GM19193 (cell line): ENCODE results near the gene COL1A2.

ENCODE experiments used
- POLR2A ChIP-seq: IDR thresholded peaks from 4 replicates; pipeline ENCODE4 v1.6.1; 2011; ENCODE audit not compliant: insufficient read depth, insufficient read length; ENCODE audit errors: extremely low read depth

The COL1A2 gene

DNA sequence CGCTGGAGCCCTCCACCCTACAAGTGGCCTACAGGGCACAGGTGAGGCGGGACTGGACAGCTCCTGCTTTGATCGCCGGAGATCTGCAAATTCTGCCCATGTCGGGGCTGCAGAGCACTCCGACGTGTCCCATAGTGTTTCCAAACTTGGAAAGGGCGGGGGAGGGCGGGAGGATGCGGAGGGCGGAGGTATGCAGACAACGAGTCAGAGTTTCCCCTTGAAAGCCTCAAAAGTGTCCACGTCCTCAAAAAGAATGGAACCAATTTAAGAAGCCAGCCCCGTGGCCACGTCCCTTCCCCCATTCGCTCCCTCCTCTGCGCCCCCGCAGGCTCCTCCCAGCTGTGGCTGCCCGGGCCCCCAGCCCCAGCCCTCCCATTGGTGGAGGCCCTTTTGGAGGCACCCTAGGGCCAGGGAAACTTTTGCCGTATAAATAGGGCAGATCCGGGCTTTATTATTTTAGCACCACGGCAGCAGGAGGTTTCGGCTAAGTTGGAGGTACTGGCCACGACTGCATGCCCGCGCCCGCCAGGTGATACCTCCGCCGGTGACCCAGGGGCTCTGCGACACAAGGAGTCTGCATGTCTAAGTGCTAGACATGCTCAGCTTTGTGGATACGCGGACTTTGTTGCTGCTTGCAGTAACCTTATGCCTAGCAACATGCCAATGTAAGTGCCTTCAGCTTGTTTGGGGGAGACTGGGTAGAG, at the start of gene COL1A2:
Gene COL1A2 (plus strand): TSS at position 459 of the 704 bp plus-strand sequence. CDS start 137 bp downstream, at position 596.
- TF ChIP-seq POLR2A: no peak

DNA sequence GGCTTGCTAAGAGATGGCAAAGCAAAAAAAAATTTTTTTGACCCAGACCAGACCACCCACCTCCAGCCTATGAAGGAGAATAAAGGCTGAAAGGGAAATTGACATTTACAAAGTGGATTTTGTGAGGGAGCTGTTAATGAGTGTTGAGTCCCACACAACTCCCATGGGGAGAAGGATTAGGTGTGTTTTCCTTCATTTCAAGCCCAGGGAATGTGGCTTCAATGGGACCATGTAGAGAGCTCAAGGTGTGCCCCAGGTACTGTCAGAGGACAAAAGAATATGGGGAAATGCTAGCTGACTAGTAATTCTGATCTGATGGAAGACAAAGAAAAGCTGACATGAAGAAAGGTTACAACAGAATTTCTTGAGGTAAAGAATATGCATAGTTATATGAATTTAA, 48.8 kb upstream of the COL1A2 start:
- TF ChIP-seq POLR2A: no peak

DNA sequence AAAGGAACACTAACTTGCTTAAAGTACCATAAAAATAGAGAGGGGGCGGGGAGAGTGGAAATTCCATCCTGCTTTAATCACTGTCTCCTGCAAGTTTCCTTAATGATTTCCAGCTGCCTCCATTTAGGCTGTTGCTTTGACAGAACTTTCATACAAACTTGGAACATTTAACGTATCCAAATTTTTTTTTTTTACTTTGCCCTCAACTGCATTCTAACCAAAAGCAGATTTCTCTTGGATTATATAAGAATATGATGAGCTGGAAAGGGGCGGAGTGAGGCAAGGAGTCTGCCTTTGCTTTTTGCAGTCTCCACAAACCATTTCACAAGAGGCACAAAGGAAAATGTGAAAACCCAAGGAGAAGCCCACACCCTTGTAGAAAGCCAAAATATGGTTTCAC, 46.6 kb upstream of the COL1A2 start:
- TF ChIP-seq POLR2A: no peak

DNA sequence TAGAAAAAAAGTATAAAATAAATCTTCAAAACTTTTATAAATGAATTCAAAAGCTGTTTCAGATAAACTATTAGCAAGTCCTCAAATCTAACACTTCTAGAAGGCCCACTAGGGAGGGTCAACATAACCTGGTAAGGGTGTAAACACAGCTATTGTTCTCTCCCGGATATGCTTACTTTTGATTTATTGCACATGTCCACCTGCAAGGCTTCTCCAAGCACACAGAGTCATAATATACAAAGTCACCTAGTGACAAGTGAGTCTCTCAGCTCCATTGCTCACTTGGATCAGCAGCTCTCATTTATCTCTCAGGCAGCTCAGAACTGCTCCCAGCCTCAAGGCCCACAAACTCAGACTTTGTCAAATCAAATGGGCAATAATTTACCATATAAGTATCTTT, 44.0 kb upstream of the COL1A2 start:
- no peak for TF ChIP-seq POLR2A

DNA sequence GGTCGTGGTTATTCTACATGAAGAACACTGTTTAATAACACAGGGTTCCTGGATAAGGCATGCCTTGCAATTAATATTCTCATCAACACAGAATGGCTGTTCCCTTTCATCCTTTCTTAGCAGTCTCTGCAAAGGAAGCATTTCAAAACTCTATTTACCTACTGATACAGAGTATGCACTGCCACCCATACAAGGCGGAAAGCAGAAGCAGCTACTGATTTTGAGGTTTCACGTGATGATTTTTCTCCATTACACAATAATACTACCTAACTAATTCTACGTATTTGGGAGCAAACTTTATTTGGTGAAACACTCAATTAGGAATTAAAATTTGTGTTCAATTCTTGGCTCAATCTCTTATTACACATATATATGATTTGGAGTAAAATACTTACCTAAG, 43.0 kb upstream of the COL1A2 start:
- TF ChIP-seq POLR2A: no peak

DNA sequence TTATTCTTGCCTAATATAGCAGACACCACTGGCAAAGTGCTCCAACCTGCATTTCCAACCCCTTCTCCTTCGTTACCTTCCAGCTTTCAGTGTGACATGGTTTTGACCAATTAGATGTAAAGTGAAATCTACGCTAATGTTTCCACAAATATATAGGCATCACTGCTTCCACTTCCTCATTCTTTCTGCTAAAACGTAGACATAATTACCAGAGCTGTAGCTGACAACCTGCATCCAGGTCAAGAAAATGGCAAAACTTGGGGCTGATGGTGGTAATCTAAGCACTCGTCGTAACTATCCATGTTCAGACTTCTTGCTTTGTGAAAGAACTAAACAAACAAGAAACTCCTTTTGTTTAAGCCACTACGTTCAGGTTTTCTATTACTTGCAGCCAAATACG, 41.8 kb upstream of the COL1A2 start:
- TF ChIP-seq POLR2A: no peak

DNA sequence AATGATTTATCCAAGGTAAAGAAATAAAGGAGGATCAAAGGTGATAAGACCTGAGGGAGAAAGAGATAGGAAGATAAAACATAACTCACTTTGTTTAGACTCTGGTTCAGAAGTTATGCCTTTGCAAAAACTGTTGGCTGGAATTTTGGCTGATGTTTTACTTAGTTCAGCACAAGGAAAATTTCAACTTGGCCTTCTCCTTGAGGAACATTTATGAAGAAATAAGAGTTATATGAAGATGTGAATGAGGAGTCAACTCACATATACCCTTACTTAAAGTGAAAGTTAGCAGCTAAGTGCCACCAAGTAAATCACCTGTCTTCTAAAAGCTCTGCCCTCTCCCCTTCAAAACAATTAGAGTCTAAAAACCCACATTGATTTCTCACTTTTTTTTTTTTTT, 39.7 kb upstream of the COL1A2 start:
- no peak for TF ChIP-seq POLR2A

DNA sequence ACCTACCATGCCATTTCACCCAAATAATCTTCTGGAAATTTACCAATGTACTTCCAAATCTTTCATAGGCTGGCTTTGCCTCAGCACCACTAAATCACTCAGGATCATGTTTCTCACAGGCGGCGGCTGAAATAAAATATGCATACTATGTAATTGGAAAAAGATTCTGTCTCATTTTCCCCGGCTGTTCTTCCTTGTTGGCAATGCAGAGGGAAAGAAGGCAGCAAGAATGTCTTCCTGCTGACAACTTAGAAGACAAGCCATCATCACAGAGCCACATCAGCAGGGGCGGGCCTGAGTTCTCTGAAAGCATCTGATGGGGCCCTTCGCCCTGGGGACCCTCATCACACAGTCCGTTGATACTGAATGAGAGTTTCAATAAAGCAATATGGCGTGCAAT, 39.2 kb upstream of the COL1A2 start:
- TF ChIP-seq POLR2A: no peak

DNA sequence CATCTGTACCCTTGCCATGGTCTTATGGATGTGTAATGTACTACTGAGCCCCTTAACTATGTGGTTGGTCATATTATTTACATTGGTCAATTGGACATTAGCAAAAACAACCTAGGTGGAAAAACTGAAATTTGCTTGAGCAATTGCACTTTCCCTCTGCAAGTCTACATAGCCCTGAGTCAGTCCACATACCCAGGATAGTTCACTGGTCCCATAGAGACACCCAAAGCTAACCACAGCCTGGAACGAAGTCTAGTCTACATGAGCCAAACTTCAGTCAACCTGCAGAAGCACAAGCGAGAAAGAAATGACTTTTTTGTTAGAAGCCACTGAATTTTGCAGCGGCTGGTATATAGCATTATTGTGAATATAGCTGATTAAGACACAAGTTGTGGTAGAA, 37.6 kb upstream of the COL1A2 start:
- no peak for TF ChIP-seq POLR2A

DNA sequence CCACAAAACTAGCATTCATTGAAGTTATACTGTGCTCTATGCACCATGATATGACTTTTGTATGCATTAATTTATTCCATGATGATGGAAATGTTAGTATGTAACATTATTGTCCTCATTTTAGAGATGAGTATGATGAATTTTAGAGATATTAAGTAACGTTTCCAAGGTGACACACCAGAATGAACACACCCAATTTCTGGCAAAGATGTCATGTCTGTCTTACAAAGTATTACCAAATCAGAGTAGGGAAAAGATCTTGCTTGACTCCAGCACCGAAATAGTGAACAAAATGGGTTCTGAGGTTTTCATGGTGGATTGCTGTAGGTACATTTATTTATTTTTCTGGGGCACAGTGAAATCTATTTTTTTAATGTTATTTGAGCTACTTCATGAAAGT, 33.8 kb upstream of the COL1A2 start:
- no peak for TF ChIP-seq POLR2A

DNA sequence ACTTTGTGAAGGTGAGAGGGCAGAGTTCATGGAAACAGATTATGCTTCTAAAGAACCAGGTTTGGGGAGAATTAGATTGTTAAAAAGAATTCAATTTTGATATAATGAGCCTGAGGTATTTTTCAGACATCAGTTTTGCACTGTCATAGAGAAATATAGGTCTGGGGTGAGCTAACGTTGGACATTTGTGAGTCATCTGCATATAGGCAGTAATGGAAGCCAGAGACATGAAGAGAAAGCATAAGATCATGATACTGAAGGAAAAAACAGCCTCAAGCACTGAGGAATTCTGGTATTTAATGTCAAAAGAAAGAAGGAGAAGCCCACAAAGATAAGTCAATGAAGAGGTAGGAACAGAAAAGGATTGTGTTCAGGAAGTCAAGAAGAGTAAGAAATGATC, 32.4 kb upstream of the COL1A2 start:
- TF ChIP-seq POLR2A: no peak

DNA sequence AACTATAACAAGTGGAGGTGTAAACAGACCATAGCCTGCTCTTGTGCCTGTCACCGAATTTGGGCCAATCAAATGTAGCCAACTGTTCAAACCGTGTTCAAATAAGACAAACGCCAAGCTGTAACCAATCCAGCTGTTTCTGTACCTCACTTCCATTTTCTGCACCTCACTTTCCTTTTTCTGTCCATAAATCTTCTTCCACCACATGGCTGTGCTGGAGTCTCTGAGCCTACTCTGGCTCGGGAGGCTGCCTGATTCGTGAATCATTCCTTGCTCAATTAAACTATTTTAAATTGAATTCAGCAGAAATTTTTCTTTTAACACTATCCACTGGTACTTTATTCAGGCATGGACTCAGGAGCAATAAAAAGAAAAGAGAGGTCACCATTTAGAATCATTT, 29.9 kb upstream of the COL1A2 start:
- no peak for TF ChIP-seq POLR2A

DNA sequence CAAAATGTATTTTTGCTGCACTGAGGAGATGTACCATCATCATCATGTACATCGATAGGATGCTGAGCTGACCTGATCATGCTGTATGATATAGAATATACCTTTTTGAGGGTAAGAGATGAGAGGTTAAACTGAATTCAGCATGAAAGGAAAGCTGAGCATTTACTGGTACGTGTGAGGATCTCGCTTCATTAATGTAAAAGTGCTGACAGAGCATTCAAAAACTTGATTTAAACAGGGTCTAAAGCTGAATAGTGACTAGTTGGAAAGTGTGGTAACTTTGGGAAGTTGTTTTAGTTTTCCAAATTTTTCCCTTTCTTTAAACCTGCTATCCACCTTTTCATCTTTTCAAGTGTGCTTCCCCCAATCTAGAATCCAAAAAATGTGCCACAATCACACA, 28.5 kb upstream of the COL1A2 start:
- TF ChIP-seq POLR2A: no peak

DNA sequence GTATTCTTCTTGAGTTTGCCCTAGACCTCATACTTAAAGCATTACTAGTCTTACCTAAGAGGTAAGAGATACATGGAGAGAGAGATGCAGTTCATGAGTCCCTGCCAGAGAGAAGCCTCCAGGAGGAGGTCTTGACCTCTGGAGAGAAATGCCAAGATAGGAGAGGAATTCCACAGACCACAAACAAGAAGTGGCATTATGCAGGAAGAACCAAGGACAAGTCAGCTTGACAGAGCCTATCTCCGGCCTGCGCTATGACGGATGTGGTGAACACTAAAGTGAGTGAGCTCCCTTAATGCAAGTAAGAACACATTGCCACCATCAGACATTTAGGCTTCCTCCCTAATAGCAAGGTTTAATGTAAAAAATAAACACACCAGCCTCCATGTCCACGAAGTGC, 27.9 kb upstream of the COL1A2 start:
- TF ChIP-seq POLR2A: no peak

DNA sequence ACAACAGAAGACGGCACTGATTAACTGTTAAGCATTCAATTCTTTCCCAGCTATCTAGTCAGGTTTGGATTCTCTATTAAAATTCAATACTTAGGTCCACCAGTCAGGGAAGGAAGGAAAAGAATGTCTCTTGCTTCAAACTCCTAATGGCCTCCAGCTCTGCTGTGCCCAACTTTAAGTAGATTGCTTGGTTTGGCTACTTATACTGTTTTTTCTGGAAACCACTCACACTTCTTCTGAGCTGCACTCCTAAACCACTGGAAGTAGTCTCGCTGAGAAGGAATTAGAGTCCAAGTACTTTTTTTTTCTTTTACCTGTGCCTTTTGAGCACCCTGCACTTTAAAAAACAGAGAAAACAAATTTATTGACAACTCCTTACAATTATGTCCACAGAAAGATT, 26.7 kb upstream of the COL1A2 start:
- no peak for TF ChIP-seq POLR2A

DNA sequence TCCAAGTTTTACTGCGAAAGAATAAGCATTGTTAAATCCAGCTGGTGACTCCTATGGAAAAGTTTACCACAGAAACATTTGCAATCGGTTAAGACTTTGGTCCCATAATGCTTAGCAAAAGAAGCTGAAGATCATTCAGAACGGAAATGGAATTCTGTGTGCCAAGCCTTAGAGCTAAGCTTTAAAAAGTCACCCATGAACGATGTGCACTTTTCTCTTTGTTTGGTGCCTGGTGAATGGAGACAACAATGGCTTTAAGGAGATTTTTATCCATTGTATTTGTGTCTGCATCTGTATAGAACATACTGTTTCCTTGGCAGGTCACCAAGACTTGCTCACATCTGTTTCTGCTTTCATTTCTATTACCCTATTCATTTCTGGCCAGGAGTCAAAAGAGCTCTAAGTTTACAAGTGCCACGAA, 26.3 kb upstream of the COL1A2 start:
- TF ChIP-seq POLR2A: no peak

DNA sequence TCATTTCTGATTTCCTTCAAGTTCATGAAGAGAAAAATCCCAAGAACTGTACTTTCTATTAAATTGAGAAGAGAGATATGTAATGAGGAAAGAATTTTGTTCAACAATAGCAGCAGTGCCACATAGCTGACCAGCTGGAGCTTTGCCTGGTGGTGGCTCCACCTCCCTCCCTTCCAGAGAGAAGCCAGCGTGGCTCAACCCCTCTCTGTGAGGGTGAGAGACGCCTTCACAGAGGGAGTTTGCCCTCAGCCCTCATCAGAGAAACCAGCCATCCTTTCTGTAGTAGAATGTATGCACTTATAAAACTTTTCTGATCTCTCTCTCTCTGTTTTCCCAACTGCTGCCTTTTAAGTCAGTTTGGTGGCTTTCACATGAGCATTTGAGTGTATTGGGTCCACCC, 20.5 kb upstream of the COL1A2 start:
- no peak for TF ChIP-seq POLR2A

DNA sequence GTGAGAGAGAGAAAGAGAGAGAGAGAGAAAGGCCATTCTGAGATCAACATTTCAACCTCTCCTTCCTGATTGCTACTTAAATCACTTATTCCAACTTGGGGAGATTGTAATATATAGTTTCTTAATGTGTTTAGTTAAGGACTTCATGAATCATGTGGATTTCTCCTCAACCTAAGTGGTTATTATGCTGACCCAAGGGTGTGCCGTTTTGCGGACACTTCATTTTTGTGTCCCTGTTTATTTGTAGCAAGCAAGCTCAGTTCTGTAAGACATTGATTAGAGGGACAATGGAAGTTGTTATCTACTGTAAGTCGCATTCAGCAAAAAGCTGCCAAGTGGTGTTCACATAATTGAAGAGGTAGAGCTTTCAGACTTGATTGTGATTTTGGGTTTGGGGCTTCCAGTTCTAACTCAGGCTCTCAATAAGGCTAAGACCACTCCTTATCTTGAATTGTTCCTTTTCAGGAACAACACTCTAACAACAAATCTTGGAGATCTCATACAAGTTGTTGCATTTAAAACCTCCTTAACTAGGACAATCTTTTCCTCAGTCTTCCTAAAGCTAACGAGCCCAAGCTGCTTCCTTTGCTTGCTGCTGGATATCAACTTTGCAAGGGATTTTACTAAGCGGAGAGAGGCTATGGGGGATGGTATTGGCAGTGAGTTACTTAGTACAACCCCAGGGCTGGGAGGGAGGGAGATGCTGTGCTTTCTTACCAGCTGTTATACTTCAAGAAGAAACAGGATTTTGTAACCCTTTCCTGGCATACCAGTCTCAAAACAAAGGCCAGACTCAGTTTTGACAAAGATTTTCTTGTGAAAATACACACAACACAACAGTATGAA, 19.8 kb upstream of the COL1A2 start:
- TF ChIP-seq POLR2A: no peak
